SW480 (cell line): ENCODE results near the gene TM9SF4.

Experiments
- DNase-seq: peaks from one replicate; pipeline ENCODE4 v3.0.0-alpha.2; 2016; ENCODE audit warnings: low spot score

Gene TM9SF4

DNA sequence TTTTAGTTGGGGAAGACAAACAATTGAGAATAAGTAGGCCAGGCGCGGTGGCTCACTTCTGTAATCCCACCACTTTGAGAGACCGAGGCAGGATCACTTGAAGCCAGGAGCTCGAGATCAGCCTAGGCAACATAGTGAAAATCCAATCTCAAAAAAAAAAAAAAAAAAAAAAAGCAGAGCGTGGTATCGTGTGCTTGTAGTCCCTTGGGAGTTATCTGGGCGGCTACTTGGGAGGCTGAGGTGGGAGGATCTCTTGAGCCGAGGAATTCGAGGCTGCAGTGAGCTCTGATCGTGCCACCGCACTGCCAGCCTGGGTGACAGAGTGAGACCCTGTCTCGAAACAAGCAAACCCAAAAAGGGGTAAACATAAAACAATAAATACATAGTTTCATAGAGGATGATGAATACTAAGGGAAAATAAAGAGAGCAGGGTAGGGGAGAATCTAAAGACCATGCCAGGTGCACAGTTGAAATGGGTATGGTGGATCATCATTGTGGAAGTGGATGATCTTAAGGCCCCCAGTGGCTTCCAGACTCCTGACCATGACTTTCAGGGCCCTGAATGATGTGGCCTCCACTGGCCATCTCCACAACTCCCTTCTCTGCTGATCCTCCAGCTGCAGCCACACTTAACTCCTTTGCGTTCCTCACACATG is 99.1 kb downstream of the TM9SF4 start:
- DNase-seq, result no peak

DNA sequence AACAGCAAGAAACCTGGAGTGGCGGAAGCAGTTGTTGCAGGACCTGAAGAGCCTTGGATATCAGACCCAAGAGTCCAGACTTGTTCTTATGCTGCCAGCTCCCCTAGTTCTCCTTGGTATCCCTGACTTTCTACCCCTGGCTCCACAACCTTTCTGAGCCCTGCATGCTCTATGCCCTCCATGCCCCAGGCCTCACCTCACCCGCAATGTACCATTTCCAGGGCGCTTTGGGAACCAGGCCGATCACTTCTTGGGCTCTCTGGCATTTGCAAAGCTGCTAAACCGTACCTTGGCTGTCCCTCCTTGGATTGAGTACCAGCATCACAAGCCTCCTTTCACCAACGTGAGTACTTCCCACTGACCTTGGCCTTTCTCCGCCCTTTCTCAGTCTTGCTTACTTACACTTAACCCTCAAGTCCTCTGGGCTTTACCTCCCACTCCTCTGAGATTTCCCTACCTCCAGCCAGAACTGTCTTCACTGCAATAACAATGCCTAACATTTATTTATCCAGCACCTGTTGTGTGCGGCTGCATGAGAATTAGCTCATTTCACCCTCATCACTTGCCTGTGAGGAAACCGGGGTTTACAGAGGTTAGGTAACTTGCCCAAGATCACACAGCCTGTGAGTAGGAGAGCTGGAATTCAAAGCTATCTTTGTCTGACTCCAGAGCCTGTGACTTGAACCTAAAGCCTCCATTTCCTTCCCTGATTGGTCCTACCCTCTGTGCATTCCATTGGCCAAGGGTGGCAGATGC is 100.5 kb downstream of the TM9SF4 start:
- no peak for DNase-seq

DNA sequence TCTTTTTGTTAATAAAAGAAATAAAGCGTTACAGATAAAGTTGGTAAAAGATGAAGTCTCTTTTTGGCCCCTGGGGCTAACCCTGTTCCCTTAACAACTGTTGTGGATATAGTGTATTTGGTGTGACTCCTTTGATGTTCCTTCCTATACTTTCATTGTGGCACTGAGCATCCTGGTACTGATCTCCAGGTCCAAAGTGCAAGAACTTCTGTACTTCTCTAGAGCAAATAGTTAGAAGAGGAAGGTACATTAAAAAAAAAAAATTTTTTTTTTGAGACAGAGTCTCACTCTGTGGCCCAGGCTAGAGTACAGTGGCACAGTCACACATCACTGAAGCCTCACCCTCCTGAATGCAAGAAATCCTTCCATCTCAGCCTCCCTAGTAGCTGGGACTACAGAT is 104.4 kb downstream of the TM9SF4 start:
- DNase-seq, result no peak

DNA sequence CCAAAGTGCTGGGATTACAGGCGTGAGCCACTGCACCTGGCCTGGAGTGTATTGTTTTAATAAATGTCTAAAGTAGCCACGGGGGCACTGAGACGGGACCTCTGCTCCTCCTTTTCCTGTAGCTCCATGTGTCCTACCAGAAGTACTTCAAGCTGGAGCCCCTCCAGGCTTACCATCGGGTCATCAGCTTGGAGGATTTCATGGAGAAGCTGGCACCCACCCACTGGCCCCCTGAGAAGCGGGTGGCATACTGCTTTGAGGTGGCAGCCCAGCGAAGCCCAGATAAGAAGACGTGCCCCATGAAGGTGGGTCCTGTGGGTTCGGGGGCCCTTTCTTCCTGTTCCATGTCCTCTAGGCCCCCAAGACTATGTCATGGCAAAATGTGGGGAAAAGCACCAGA is 105.6 kb downstream of the TM9SF4 start:
- DNase-seq, result no peak

DNA sequence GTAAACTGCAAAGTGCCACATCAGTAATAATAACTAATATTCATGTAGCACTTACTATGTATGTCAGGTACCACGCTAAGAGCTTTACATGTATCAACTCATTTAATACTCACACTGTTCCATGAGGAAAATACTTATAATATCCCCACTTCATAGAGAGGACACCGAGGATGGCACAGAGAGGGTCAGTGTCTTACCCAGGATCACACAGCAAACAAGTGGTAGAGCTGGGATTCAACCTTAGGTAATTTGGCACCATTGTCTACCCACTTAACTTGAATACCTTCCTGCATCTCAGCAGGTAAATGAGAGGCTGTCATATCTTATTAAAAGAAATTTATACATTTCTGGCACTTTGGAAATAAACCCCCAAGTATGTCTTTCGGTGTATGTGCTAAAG is 106.2 kb downstream of the TM9SF4 start:
- DNase-seq, result no peak

DNA sequence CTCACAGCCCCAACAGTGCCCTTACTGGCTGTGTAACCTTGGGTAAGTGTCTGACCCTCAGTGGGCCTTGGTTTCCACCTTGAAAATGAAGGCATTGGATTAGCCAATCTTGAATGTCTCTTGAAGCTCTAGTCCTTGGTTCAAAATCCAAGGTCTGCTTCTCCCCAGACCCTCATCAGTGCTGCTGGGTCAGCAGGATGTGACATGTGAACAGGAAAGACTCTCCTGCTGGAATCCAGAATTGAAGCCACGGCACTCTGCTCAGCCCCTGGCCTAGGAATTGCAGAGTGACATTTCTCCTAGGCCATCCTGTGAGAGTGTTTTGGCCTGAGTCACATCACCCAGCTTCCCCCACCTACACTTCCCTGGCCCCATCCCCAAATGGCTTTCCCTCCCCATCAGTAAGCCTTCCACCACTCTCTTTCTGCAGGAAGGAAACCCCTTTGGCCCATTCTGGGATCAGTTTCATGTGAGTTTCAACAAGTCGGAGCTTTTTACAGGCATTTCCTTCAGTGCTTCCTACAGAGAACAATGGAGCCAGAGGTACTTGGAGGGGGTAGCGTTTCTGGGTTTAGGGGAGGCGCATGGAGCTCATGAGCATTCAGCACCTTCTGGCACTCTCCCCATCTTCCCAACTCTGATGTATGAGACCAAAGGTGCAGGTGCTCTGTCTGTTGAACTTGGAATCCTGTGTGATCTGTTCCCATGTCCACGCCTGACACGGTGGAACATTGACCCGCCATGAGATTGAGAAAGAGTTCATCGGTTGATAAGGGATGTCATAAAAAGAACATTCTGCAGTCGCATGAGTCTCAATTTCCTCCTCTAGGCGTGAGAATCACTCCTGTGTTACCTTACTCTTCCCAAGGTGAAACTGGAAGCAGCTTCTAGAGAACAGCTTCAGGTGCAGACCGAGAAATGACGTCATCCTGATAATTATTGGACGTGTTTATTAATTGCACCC is 106.9 kb downstream of the TM9SF4 start:
- no peak for DNase-seq
